ENCODE measurements around the gene TPRG1L. TPM values are rescaled to one million over a fixed set of nuclear protein-coding genes. Genes with fewer than 3 reads are reported as not detected.

TPRG1L gene
- total RNA-seq, 1 donor from 2014 or later: 26.6 TPM

GRCh38 chr1:3611170-3612019 is 13.4 kb upstream of the TPRG1L start, which contains the start of gene MEGF6:
Gene MEGF6, minus strand, starts transcription at chr1:3611508. Its CDS starts 240 bp downstream, at chr1:3611268.
- Mint-ChIP-seq H3K4me1 (ENCODE audit: unreplicated experiment) (peaks cover 32% of the 10 kb centered on the region), H3K9me3 (no peaks in the 10 kb centered on the region), H3K36me3 (no peaks in the 10 kb centered on the region), H3K4me3 (peak within 1 kb of the TSS; percentile 92), H3K27ac (peak within 1 kb of the TSS; percentile 74), H3K27me3 (peaks cover 10% of the 10 kb centered on the region)
- TF ChIP-seq CTCF (conservative IDR thresholded peaks at IDR 0.05): no peak
- DNase-seq (ENCODE audit: extremely low spot score, unreplicated experiment): peak; percentile 95

- Mint-ChIP-seq H3K4me3 (peak overlapping the region; percentile 85), H3K27me3 (peaks cover 10% of the 10 kb centered on the region), H3K9me3 (no peaks in the 10 kb centered on the region), H3K27ac (no peak overlapping the region), H3K4me1 (ENCODE audit: unreplicated experiment) (peaks cover 32% of the 10 kb centered on the region), H3K36me3 (no peaks in the 10 kb centered on the region)
- TF ChIP-seq CTCF (conservative IDR thresholded peaks at IDR 0.05): no peak
- no peak for DNase-seq (ENCODE audit: extremely low spot score, unreplicated experiment)
Observed at GRCh38 chr1:3612123-3612522, 12.7 kb upstream of the TPRG1L start.

- Mint-ChIP-seq H3K9me3 (no peaks in the 10 kb centered on the region), H3K4me1 (ENCODE audit: unreplicated experiment) (peaks cover 35% of the 10 kb centered on the region), H3K4me3 (peak overlapping the region; percentile 24), H3K36me3 (no peaks in the 10 kb centered on the region), H3K27ac (no peak overlapping the region), H3K27me3 (peaks cover 19% of the 10 kb centered on the region)
- TF ChIP-seq CTCF (conservative IDR thresholded peaks at IDR 0.05): peak; percentile 78
- no peak for DNase-seq (ENCODE audit: extremely low spot score, unreplicated experiment)
Observed at GRCh38 chr1:3614755-3615742, 9.8 kb upstream of the TPRG1L start.

- no peaks in the 10 kb centered on the region for H3K9me3 Mint-ChIP-seq
- DNase-seq (ENCODE audit: extremely low spot score, unreplicated experiment): no peak
- H3K27me3 Mint-ChIP-seq: peaks cover 15% of the 10 kb centered on the region
- no peak overlapping the region for H3K27ac Mint-ChIP-seq
- H3K4me1 Mint-ChIP-seq (ENCODE audit: unreplicated experiment): peaks cover 31% of the 10 kb centered on the region
- TF ChIP-seq CTCF (conservative IDR thresholded peaks at IDR 0.05): no peak
- H3K36me3 Mint-ChIP-seq: no peaks in the 10 kb centered on the region
- H3K4me3 Mint-ChIP-seq: no peak overlapping the region
Observed at GRCh38 chr1:3616861-3617260, 8.0 kb upstream of the TPRG1L start.

GRCh38 chr1:3617806-3618345 is 6.9 kb upstream of the TPRG1L start:
- H3K9me3 Mint-ChIP-seq: no peaks in the 10 kb centered on the region

More at GRCh38 chr1:3617806-3618345, 6.9 kb upstream of the TPRG1L start:
- no peak for DNase-seq (ENCODE audit: extremely low spot score, unreplicated experiment)
- Mint-ChIP-seq H3K27ac (no peak overlapping the region), H3K27me3 (peaks cover 15% of the 10 kb centered on the region), H3K4me3 (no peak overlapping the region), H3K36me3 (no peaks in the 10 kb centered on the region), H3K4me1 (ENCODE audit: unreplicated experiment) (peaks cover 33% of the 10 kb centered on the region)
- TF ChIP-seq CTCF (conservative IDR thresholded peaks at IDR 0.05): no peak

Measured in type B pancreatic cell (in vitro differentiated cells).